Measurements from ENCODE around the gene SLC35F4.

SLC35F4 gene

DNA sequence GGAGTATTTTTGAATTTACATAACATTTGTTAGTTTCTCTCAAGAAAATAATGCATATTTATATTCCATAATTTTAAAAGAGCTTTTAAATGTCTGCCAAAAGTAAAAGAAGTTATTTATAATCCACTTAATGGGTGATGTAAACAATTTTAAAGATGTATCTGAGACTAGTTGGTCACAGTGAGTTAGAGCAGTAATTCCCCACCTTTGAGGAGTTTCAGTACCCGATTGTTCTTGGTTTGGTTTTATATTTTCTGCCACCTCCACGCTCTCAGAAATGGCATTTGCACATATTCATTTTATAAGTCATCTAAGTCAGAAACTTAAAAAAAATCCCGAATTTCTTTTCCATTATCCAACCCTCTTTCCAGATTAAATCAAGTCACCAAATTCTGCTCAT is 153.2 kb downstream of the SLC35F4 start:
- TF ChIP-seq USF1 (IDR thresholded peaks at IDR 0.05) = no peak
- TF ChIP-seq RAD21 (IDR thresholded peaks at IDR 0.05; ENCODE audit: low read depth) = no peak
- TF ChIP-seq, protein P1, sequence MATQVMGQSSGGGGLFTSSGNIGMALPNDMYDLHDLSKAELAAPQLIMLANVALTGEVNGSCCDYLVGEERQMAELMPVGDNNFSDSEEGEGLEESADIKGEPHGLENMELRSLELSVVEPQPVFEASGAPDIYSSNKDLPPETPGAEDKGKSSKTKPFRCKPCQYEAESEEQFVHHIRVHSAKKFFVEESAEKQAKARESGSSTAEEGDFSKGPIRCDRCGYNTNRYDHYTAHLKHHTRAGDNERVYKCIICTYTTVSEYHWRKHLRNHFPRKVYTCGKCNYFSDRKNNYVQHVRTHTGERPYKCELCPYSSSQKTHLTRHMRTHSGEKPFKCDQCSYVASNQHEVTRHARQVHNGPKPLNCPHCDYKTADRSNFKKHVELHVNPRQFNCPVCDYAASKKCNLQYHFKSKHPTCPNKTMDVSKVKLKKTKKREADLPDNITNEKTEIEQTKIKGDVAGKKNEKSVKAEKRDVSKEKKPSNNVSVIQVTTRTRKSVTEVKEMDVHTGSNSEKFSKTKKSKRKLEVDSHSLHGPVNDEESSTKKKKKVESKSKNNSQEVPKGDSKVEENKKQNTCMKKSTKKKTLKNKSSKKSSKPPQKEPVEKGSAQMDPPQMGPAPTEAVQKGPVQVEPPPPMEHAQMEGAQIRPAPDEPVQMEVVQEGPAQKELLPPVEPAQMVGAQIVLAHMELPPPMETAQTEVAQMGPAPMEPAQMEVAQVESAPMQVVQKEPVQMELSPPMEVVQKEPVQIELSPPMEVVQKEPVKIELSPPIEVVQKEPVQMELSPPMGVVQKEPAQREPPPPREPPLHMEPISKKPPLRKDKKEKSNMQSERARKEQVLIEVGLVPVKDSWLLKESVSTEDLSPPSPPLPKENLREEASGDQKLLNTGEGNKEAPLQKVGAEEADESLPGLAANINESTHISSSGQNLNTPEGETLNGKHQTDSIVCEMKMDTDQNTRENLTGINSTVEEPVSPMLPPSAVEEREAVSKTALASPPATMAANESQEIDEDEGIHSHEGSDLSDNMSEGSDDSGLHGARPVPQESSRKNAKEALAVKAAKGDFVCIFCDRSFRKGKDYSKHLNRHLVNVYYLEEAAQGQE (IDR thresholded peaks at IDR 0.05; ENCODE audit: low read depth) = no peak
- TF ChIP-seq TCF12 (IDR thresholded peaks at IDR 0.05; ENCODE audit: low read depth) = no peak
- no peak for TF ChIP-seq MAX (IDR thresholded peaks at IDR 0.05)
- TF ChIP-seq NFIC (IDR thresholded peaks at IDR 0.05) = no peak
- TF ChIP-seq TEAD4 (IDR thresholded peaks at IDR 0.05) = no peak
- no peak for TF ChIP-seq ZBTB7A (IDR thresholded peaks at IDR 0.05; ENCODE audit: low read depth)

GRCh38 chr14:57712102-57712501 is 153.8 kb downstream of the SLC35F4 start:
- TF ChIP-seq CREB1 (IDR thresholded peaks at IDR 0.05; ENCODE audit: low read depth) (no peak), TCF12 (IDR thresholded peaks at IDR 0.05; ENCODE audit: low read depth) (no peak), RAD21 (IDR thresholded peaks at IDR 0.05; ENCODE audit: low read depth) (no peak), MAX (IDR thresholded peaks at IDR 0.05) (no peak)

DNA sequence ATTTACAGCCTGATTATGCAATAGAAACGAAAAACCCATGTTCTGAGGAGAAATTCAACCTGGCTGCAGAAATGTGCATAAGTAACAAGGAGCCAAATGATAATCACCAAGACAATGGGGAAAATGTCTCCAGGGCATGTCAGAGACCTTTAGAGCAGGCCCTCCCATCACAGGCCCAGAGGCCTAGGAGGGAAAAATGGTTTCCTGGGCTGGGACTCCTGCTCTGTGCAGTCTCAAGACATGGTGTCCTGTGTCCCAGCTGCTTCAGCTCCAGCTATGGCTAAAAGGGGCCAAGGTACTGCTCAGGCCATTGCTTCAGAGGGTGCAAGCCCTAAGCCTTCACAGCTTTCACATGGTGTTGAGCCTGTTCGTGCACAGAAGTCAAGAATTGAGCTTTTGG is 156.0 kb downstream of the SLC35F4 start:
- TF ChIP-seq NFIC (IDR thresholded peaks at IDR 0.05) (no peak), ZBTB7A (IDR thresholded peaks at IDR 0.05; ENCODE audit: low read depth) (no peak), CEBPB (IDR thresholded peaks at IDR 0.05) (no peak), USF1 (IDR thresholded peaks at IDR 0.05) (no peak), TEAD4 (IDR thresholded peaks at IDR 0.05) (no peak), TCF12 (IDR thresholded peaks at IDR 0.05; ENCODE audit: low read depth) (no peak), CREB1 (IDR thresholded peaks at IDR 0.05; ENCODE audit: low read depth) (no peak), EP300 (IDR thresholded peaks at IDR 0.05; ENCODE audit: borderline replicate concordance) (no peak)
- TF ChIP-seq, protein P1 (IDR thresholded peaks at IDR 0.05; ENCODE audit: low read depth) = no peak

- TF ChIP-seq, protein P1 (IDR thresholded peaks at IDR 0.05; ENCODE audit: low read depth) = no peak
- TF ChIP-seq TEAD4 (IDR thresholded peaks at IDR 0.05) (no peak), CEBPB (IDR thresholded peaks at IDR 0.05) (no peak), MAX (IDR thresholded peaks at IDR 0.05) (no peak), EP300 (IDR thresholded peaks at IDR 0.05; ENCODE audit: borderline replicate concordance) (no peak), YY1 (IDR thresholded peaks at IDR 0.05; ENCODE audit: low read depth) (no peak), FOXM1 (IDR thresholded peaks at IDR 0.05; ENCODE audit: borderline replicate concordance, low read depth) (no peak), TAF1 (IDR thresholded peaks at IDR 0.05; ENCODE audit: low read depth) (no peak)
Measured at GRCh38 chr14:57707219-57707618, 158.7 kb downstream of the SLC35F4 start.

GRCh38 chr14:57704763-57705162 is 161.1 kb downstream of the SLC35F4 start:
- TF ChIP-seq CEBPB (IDR thresholded peaks at IDR 0.05) (peak; percentile 78), TEAD4 (IDR thresholded peaks at IDR 0.05) (no peak)
- TF ChIP-seq, protein P1 (IDR thresholded peaks at IDR 0.05; ENCODE audit: low read depth) = no peak

Data from Ishikawa (cell line).